GM23338 (cell line): ENCODE measurements around the gene PHF20. TPM values are rescaled to one million over a fixed set of nuclear protein-coding genes. Genes with fewer than 3 reads are reported as not detected.

Source experiments
- POLR2AphosphoS5 ChIP-seq: IDR thresholded peaks from 2 replicates; pipeline ENCODE4 v1.6.1; 2016; ENCODE audit warnings: antibody characterized with exemption, low read depth
- REST ChIP-seq: IDR thresholded peaks from one replicate; pipeline ENCODE4 v1.6.1; 2018; ENCODE audit warnings: antibody characterized with exemption; ENCODE audit not compliant: unreplicated experiment
- polyA plus RNA-seq: library from polyadenylated mRNA; unstranded; fragments of >200 nt; fragmentation: Nextera tagmentation; extraction: Ambion mirVana; gene quantifications from 2 replicates; pipeline ENCODE4 v1.2.1, GENCODE V29; 2016
- total RNA-seq: library from RNA; depleted of rRNA; stranded (reverse); fragments of >200 nt; shearing (Covaris generic); gene quantifications from 2 replicates; pipeline ENCODE4 v1.2.3, GENCODE V29; 2014
- TF ChIP-seq, protein P1 (sequence below), 2 experiments: fragments of 200-600 bp in 1 of 2; sonication (generic) in 1 of 2; conservative IDR thresholded peaks; 2 replicates each; pipeline versions ENCODE4 v1.5.1 to v1.6.1; 2016 to 2017; ENCODE audit warnings: antibody characterized with exemption in 2 of 2, low read depth in 2 of 2, mild to moderate bottlenecking in 2 of 2, moderate library complexity in 1 of 2
- TF ChIP-seq, protein P2 (sequence below): fragments of 250-450 bp; sonication (Bioruptor Pico); IDR thresholded peaks from 2 replicates; pipeline ENCODE4 v1.5.0; 2020; ENCODE audit warnings: mild to moderate bottlenecking, moderate library complexity

PHF20 gene
- total and polyA plus RNA-seq, 2 experiments from 2014 or later: 71.8 to 103 TPM

DNA sequence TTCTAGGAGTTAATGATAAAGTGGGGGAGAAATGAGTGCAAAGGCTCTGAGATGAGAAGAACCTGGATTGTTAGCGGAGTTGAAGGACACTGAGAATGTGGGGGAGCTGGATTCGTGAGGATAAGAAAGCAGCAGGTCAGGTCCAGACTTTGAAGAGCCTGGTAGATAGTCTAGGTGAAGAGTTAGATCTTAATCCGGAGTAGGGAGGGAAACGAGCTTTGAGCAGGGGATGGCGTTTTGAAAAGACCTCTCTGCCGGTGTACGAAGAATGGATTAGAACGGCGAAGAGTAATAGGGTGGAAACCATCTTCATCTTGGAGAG, 487 bp upstream of the PHF20 start (continued):
- TF ChIP-seq, protein P1, sequence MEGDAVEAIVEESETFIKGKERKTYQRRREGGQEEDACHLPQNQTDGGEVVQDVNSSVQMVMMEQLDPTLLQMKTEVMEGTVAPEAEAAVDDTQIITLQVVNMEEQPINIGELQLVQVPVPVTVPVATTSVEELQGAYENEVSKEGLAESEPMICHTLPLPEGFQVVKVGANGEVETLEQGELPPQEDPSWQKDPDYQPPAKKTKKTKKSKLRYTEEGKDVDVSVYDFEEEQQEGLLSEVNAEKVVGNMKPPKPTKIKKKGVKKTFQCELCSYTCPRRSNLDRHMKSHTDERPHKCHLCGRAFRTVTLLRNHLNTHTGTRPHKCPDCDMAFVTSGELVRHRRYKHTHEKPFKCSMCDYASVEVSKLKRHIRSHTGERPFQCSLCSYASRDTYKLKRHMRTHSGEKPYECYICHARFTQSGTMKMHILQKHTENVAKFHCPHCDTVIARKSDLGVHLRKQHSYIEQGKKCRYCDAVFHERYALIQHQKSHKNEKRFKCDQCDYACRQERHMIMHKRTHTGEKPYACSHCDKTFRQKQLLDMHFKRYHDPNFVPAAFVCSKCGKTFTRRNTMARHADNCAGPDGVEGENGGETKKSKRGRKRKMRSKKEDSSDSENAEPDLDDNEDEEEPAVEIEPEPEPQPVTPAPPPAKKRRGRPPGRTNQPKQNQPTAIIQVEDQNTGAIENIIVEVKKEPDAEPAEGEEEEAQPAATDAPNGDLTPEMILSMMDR (conservative IDR thresholded peaks at IDR 0.05; ENCODE audit: low read depth in 2 of 2): no peak
- TF ChIP-seq, protein P2, sequence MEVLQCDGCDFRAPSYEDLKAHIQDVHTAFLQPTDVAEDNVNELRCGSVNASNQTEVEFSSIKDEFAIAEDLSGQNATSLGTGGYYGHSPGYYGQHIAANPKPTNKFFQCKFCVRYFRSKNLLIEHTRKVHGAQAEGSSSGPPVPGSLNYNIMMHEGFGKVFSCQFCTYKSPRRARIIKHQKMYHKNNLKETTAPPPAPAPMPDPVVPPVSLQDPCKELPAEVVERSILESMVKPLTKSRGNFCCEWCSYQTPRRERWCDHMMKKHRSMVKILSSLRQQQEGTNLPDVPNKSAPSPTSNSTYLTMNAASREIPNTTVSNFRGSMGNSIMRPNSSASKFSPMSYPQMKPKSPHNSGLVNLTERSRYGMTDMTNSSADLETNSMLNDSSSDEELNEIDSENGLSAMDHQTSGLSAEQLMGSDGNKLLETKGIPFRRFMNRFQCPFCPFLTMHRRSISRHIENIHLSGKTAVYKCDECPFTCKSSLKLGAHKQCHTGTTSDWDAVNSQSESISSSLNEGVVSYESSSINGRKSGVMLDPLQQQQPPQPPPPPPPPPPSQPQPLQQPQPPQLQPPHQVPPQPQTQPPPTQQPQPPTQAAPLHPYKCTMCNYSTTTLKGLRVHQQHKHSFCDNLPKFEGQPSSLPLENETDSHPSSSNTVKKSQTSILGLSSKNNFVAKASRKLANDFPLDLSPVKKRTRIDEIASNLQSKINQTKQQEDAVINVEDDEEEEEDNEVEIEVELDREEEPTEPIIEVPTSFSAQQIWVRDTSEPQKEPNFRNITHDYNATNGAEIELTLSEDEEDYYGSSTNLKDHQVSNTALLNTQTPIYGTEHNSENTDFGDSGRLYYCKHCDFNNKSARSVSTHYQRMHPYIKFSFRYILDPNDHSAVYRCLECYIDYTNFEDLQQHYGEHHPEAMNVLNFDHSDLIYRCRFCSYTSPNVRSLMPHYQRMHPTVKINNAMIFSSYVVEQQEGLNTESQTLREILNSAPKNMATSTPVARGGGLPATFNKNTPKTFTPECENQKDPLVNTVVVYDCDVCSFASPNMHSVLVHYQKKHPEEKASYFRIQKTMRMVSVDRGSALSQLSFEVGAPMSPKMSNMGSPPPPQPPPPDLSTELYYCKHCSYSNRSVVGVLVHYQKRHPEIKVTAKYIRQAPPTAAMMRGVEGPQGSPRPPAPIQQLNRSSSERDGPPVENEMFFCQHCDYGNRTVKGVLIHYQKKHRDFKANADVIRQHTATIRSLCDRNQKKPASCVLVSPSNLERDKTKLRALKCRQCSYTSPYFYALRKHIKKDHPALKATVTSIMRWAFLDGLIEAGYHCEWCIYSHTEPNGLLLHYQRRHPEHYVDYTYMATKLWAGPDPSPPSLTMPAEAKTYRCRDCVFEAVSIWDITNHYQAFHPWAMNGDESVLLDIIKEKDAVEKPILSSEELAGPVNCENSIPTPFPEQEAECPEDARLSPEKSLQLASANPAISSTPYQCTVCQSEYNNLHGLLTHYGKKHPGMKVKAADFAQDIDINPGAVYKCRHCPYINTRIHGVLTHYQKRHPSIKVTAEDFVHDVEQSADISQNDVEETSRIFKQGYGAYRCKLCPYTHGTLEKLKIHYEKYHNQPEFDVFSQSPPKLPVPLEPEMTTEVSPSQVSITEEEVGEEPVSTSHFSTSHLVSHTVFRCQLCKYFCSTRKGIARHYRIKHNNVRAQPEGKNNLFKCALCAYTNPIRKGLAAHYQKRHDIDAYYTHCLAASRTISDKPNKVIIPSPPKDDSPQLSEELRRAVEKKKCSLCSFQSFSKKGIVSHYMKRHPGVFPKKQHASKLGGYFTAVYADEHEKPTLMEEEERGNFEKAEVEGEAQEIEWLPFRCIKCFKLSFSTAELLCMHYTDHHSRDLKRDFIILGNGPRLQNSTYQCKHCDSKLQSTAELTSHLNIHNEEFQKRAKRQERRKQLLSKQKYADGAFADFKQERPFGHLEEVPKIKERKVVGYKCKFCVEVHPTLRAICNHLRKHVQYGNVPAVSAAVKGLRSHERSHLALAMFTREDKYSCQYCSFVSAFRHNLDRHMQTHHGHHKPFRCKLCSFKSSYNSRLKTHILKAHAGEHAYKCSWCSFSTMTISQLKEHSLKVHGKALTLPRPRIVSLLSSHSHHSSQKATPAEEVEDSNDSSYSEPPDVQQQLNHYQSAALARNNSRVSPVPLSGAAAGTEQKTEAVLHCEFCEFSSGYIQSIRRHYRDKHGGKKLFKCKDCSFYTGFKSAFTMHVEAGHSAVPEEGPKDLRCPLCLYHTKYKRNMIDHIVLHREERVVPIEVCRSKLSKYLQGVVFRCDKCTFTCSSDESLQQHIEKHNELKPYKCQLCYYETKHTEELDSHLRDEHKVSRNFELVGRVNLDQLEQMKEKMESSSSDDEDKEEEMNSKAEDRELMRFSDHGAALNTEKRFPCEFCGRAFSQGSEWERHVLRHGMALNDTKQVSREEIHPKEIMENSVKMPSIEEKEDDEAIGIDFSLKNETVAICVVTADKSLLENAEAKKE (CRISPR knock-in tag): no peak
- TF ChIP-seq REST (no peak), POLR2AphosphoS5 (no peak)
